HEK293 (cell line): ENCODE measurements around the gene ZNF217.

Experiments used
- BCL11A ChIP-seq: fragments of 450-650 bp; formaldehyde crosslinking; IDR thresholded peaks from 2 replicates; pipeline ENCODE4 v1.5.1; 2016; ENCODE audit warnings: low read depth, missing biosample characterization, missing genetic modification characterization
- BCL6B ChIP-seq: fragments of 450-650 bp; formaldehyde crosslinking; IDR thresholded peaks from 2 replicates; pipeline ENCODE4 v1.5.1; 2017; ENCODE audit warnings: missing biosample characterization, missing genetic modification characterization
- KLF16 ChIP-seq: fragments of 450-650 bp; formaldehyde crosslinking; IDR thresholded peaks from 2 replicates; pipeline ENCODE4 v1.5.1; 2017; ENCODE audit warnings: missing biosample characterization, missing genetic modification characterization
- KLF7 ChIP-seq: fragments of 450-650 bp; formaldehyde crosslinking; IDR thresholded peaks from 2 replicates; pipeline ENCODE4 v1.5.1; 2016; ENCODE audit warnings: missing biosample characterization, missing genetic modification characterization, borderline replicate concordance
- MEIS1 ChIP-seq: sonication (generic); formaldehyde crosslinking; IDR thresholded peaks from 2 replicates; pipeline ENCODE4 v1.8.1; 2022; ENCODE audit warnings: missing genetic modification reagents, mild to moderate bottlenecking, borderline replicate concordance
- OSR2 ChIP-seq: fragments of 450-650 bp; formaldehyde crosslinking; IDR thresholded peaks from 2 replicates; pipeline ENCODE4 v1.5.1; 2016; ENCODE audit warnings: missing biosample characterization, missing genetic modification characterization
- PATZ1 ChIP-seq: fragments of 450-650 bp; formaldehyde crosslinking; IDR thresholded peaks from 2 replicates; pipeline ENCODE4 v1.5.1; 2016; ENCODE audit warnings: missing biosample characterization, missing genetic modification characterization
- SP3 ChIP-seq: fragments of 450-650 bp; formaldehyde crosslinking; IDR thresholded peaks from 2 replicates; pipeline ENCODE4 v1.5.1; 2016; ENCODE audit warnings: missing biosample characterization, missing genetic modification characterization
- ZEB2 ChIP-seq: fragments of 450-650 bp; formaldehyde crosslinking; IDR thresholded peaks from 2 replicates; pipeline ENCODE4 v1.5.1; 2016; ENCODE audit warnings: missing biosample characterization, missing genetic modification characterization
- ZFP37 ChIP-seq: fragments of 450-650 bp; formaldehyde crosslinking; IDR thresholded peaks from 2 replicates; pipeline ENCODE4 v1.5.1; 2016; ENCODE audit warnings: missing biosample characterization, missing genetic modification characterization
- ZFP69B ChIP-seq: fragments of 450-650 bp; formaldehyde crosslinking; IDR thresholded peaks from 2 replicates; pipeline ENCODE4 v1.5.1; 2016; ENCODE audit warnings: missing biosample characterization, missing genetic modification characterization
- ZNF18 ChIP-seq: fragments of 450-650 bp; formaldehyde crosslinking; IDR thresholded peaks from 2 replicates; pipeline ENCODE4 v1.5.1; 2016; ENCODE audit warnings: missing biosample characterization, missing genetic modification characterization
- ZNF184 ChIP-seq: fragments of 450-650 bp; IDR thresholded peaks from 2 replicates; pipeline ENCODE4 v1.5.1; 2018; ENCODE audit warnings: missing biosample characterization, mild to moderate bottlenecking, missing genetic modification characterization
- ZNF221 ChIP-seq: fragments of 450-650 bp; formaldehyde crosslinking; IDR thresholded peaks from 2 replicates; pipeline ENCODE4 v1.5.1; 2017; ENCODE audit warnings: missing biosample characterization, missing genetic modification characterization, borderline replicate concordance
- ZNF335 ChIP-seq: fragments of 450-650 bp; formaldehyde crosslinking; conservative IDR thresholded peaks from 2 replicates; pipeline ENCODE4 v1.5.1; 2016; ENCODE audit warnings: missing biosample characterization, missing genetic modification characterization
- ZNF394 ChIP-seq: fragments of 450-650 bp; formaldehyde crosslinking; IDR thresholded peaks from 2 replicates; pipeline ENCODE4 v1.5.1; 2016; ENCODE audit warnings: missing biosample characterization, missing genetic modification characterization, mild to moderate bottlenecking, moderate library complexity, borderline replicate concordance
- ZNF561 ChIP-seq: fragments of 450-650 bp; IDR thresholded peaks from 2 replicates; pipeline ENCODE4 v1.5.1; 2018; ENCODE audit warnings: missing biosample characterization, missing genetic modification characterization, borderline replicate concordance
- ZNF704 ChIP-seq: fragments of 450-650 bp; formaldehyde crosslinking; IDR thresholded peaks from 2 replicates; pipeline ENCODE4 v1.5.1; 2016; ENCODE audit warnings: missing biosample characterization, missing genetic modification characterization
- ZNF830 ChIP-seq: fragments of 450-650 bp; IDR thresholded peaks from 2 replicates; pipeline ENCODE4 v1.5.0; 2018; ENCODE audit warnings: missing biosample characterization, missing genetic modification characterization, low read depth, mild to moderate bottlenecking, moderate library complexity
- ZSCAN30 ChIP-seq: fragments of 450-650 bp; IDR thresholded peaks from 2 replicates; pipeline ENCODE4 v1.5.1; 2018; ENCODE audit warnings: missing biosample characterization, mild to moderate bottlenecking, missing genetic modification characterization, moderate library complexity
- ZXDB ChIP-seq: fragments of 450-650 bp; formaldehyde crosslinking; IDR thresholded peaks from 2 replicates; pipeline ENCODE4 v1.5.1; 2016; ENCODE audit warnings: missing biosample characterization, missing genetic modification characterization
- TF ChIP-seq, protein P1 (sequence below): fragments of 450-650 bp; formaldehyde crosslinking; conservative IDR thresholded peaks from 2 replicates; pipeline ENCODE4 v1.5.1; 2016; ENCODE audit warnings: low read depth, missing biosample characterization, missing genetic modification characterization
- TF ChIP-seq, protein P2 (sequence below): fragments of 450-650 bp; formaldehyde crosslinking; optimal IDR thresholded peaks from 2 replicates; pipeline ENCODE3; 2016; ENCODE audit warnings: missing biosample characterization, mild to moderate bottlenecking, missing genetic modification characterization
- TF ChIP-seq, protein P3 (sequence below): fragments of 450-650 bp; IDR thresholded peaks from 2 replicates; pipeline ENCODE4 v1.5.1; 2018; ENCODE audit warnings: missing biosample characterization, mild to moderate bottlenecking, missing genetic modification characterization

Gene ZNF217

DNA sequence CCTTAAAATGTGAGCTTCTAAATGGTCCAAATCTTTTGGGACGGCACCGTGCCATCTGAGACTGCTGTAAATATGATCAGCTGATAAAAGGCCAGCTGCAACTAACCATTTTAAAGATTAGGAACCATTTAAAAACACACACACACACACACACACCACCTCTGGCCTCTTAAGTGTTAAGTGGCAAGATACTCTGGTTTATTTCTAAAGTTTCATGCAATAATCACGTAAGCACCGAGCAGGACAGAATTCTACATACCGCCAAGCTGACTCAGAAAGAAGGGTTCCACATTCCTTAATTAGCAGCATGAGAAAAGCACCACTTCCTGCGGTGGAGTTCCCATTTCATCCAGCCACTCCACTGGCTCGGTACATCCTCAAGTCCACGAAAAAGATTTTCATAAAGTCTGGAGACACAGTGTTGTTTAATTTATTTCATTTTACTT, 17.8 kb upstream of the ZNF217 start (continued):
- TF ChIP-seq ZSCAN30: no peak
- TF ChIP-seq, protein P1, sequence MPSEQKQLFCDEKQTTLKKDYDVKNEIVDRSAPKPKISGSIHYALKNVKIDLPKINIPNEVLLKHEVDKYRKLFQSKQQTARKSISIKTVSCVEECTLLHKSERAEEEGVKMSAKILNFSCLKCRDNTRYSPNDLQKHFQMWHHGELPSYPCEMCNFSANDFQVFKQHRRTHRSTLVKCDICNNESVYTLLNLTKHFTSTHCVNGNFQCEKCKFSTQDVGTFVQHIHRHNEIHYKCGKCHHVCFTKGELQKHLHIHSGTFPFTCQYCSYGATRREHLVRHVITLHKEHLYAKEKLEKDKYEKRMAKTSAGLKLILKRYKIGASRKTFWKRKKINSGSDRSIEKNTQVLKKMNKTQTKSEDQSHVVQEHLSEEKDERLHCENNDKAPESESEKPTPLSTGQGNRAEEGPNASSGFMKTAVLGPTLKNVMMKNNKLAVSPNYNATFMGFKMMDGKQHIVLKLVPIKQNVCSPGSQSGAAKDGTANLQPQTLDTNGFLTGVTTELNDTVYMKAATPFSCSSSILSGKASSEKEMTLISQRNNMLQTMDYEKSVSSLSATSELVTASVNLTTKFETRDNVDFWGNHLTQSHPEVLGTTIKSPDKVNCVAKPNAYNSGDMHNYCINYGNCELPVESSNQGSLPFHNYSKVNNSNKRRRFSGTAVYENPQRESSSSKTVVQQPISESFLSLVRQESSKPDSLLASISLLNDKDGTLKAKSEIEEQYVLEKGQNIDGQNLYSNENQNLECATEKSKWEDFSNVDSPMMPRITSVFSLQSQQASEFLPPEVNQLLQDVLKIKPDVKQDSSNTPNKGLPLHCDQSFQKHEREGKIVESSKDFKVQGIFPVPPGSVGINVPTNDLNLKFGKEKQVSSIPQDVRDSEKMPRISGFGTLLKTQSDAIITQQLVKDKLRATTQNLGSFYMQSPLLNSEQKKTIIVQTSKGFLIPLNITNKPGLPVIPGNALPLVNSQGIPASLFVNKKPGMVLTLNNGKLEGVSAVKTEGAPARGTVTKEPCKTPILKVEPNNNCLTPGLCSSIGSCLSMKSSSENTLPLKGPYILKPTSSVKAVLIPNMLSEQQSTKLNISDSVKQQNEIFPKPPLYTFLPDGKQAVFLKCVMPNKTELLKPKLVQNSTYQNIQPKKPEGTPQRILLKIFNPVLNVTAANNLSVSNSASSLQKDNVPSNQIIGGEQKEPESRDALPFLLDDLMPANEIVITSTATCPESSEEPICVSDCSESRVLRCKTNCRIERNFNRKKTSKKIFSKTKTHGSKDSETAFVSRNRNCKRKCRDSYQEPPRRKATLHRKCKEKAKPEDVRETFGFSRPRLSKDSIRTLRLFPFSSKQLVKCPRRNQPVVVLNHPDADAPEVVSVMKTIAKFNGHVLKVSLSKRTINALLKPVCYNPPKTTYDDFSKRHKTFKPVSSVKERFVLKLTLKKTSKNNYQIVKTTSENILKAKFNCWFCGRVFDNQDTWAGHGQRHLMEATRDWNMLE (tag by site-specific recombination): 0 out of 2 replicates have a peak, but pooled peaks have one; percentile 32
- peak; percentile 98 for TF ChIP-seq ZEB2 (tag by site-specific recombination)
- TF ChIP-seq, protein P2, sequence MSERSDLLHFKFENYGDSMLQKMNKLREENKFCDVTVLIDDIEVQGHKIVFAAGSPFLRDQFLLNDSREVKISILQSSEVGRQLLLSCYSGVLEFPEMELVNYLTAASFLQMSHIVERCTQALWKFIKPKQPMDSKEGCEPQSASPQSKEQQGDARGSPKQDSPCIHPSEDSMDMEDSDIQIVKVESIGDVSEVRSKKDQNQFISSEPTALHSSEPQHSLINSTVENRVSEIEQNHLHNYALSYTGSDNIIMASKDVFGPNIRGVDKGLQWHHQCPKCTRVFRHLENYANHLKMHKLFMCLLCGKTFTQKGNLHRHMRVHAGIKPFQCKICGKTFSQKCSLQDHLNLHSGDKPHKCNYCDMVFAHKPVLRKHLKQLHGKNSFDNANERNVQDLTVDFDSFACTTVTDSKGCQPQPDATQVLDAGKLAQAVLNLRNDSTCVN (tag by site-specific recombination): peak; percentile 24
- no peak for TF ChIP-seq KLF7 (tag by site-specific recombination)
- peak; percentile 93 for TF ChIP-seq KLF16 (tag by site-specific recombination)
- TF ChIP-seq SP3 (tag by site-specific recombination): peak; percentile 48
- TF ChIP-seq, protein P3, sequence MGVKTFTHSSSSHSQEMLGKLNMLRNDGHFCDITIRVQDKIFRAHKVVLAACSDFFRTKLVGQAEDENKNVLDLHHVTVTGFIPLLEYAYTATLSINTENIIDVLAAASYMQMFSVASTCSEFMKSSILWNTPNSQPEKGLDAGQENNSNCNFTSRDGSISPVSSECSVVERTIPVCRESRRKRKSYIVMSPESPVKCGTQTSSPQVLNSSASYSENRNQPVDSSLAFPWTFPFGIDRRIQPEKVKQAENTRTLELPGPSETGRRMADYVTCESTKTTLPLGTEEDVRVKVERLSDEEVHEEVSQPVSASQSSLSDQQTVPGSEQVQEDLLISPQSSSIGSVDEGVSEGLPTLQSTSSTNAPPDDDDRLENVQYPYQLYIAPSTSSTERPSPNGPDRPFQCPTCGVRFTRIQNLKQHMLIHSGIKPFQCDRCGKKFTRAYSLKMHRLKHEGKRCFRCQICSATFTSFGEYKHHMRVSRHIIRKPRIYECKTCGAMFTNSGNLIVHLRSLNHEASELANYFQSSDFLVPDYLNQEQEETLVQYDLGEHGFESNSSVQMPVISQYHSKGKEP: peak; percentile 88
- TF ChIP-seq BCL6B: 0 out of 2 replicates have a peak, but pooled peaks have one; percentile 16
- TF ChIP-seq ZNF704 (tag by site-specific recombination): no peak
- 0 out of 2 replicates have a peak, but pooled peaks have one; percentile 47 for TF ChIP-seq ZNF184 (tag by site-specific recombination)
- peak; percentile 82 for TF ChIP-seq ZFP69B
- TF ChIP-seq ZNF561 (tag by site-specific recombination): peak; percentile 79
- TF ChIP-seq ZNF221 (tag by site-specific recombination): no peak
- TF ChIP-seq ZNF335 (tag by site-specific recombination): peak; percentile 49; the same call in 1 of the 2 replicates
- TF ChIP-seq OSR2 (tag by site-specific recombination): peak; percentile 91
- no peak for TF ChIP-seq MEIS1
- TF ChIP-seq ZFP37 (tag by site-specific recombination): peak; percentile 30; the same call in 1 of the 2 replicates
- peak; percentile 90 for TF ChIP-seq ZNF394 (tag by site-specific recombination)
- 0 out of 2 replicates have a peak, but pooled peaks have one; percentile 15 for TF ChIP-seq ZNF18 (tag by site-specific recombination)
- TF ChIP-seq ZNF830 (tag by site-specific recombination): no peak
- peak; percentile 96 for TF ChIP-seq ZXDB (tag by site-specific recombination)
- TF ChIP-seq BCL11A: peak; percentile 82
- TF ChIP-seq PATZ1: peak; percentile 73
